H9 (cell line): ENCODE results near the gene PTPRB. TPM values are rescaled to one million over a fixed set of nuclear protein-coding genes. Genes with fewer than 3 reads are reported as not detected.

Source experiments
- DNase-seq: peaks from one replicate; pipeline ENCODE4 v3.0.0-alpha.2; 2017
- H2AFZ ChIP-seq: one replicate; pipeline ENCODE4 v1.6.1; 2013; ENCODE audit warnings: mild to moderate bottlenecking, low read length, control low read depth, moderate library complexity
- H2AK5ac ChIP-seq: 2 replicates; pipeline ENCODE4 v1.6.1; 2013; ENCODE audit warnings: low read length, control low read depth, mixed read lengths; ENCODE audit not compliant: insufficient read length
- H2BK120ac ChIP-seq: one replicate; pipeline ENCODE4 v1.6.1; 2013; ENCODE audit warnings: low read depth, mild to moderate bottlenecking, low read length, control low read depth, inconsistent platforms; ENCODE audit not compliant: poor library complexity, severe bottlenecking
- H2BK12ac ChIP-seq: 2 replicates; pipeline ENCODE4 v1.6.1; 2013; ENCODE audit warnings: low read length, control low read depth, mixed read lengths, low read depth; ENCODE audit not compliant: insufficient read length
- H2BK15ac ChIP-seq: 2 replicates; pipeline ENCODE4 v1.6.1; 2013; ENCODE audit warnings: low read depth, low read length, control low read depth
- H2BK20ac ChIP-seq: one replicate; pipeline ENCODE4 v1.6.1; 2013; ENCODE audit warnings: low read depth, mild to moderate bottlenecking, low read length, control low read depth, inconsistent platforms; ENCODE audit not compliant: poor library complexity, severe bottlenecking
- H2BK5ac ChIP-seq: 2 replicates; pipeline ENCODE4 v1.6.1; 2013; ENCODE audit warnings: low read length, control low read depth, mixed read lengths; ENCODE audit not compliant: insufficient read length
- H3K14ac ChIP-seq: 2 replicates; pipeline ENCODE4 v1.6.1; 2013; ENCODE audit warnings: low read length, control low read depth; ENCODE audit not compliant: insufficient read depth
- H3K18ac ChIP-seq: 2 replicates; pipeline ENCODE4 v1.6.1; 2013; ENCODE audit warnings: low read depth, mild to moderate bottlenecking, mixed read lengths, low read length, control low read depth; ENCODE audit not compliant: insufficient read length
- H3K23ac ChIP-seq: 2 replicates; pipeline ENCODE4 v1.6.1; 2013; ENCODE audit warnings: low read length, control low read depth, mixed read lengths, low read depth; ENCODE audit not compliant: insufficient read length
- H3K23me2 ChIP-seq: 2 replicates; pipeline ENCODE4 v1.6.1; 2013; ENCODE audit warnings: low read depth, mild to moderate bottlenecking, mixed read lengths, low read length, control low read depth; ENCODE audit not compliant: insufficient read length, poor library complexity, severe bottlenecking
- H3K27ac ChIP-seq: 2 replicates; pipeline ENCODE4 v1.5.1; 2013; ENCODE audit warnings: low read length, control low read depth, mixed read lengths, low read depth; ENCODE audit not compliant: insufficient read length
- H3K27me3 ChIP-seq: 2 replicates; pipeline ENCODE4 v1.6.1; 2013; ENCODE audit warnings: low read length, control low read depth, inconsistent platforms; ENCODE audit not compliant: insufficient read depth
- H3K4ac ChIP-seq: 2 replicates; pipeline ENCODE4 v1.6.1; 2013; ENCODE audit warnings: low read depth, mild to moderate bottlenecking, control low read depth, inconsistent platforms, low read length, moderate library complexity
- H3K4me1 ChIP-seq: 2 replicates; pipeline ENCODE4 v1.6.1; 2013; ENCODE audit warnings: low read length, control low read depth, inconsistent platforms; ENCODE audit not compliant: insufficient read depth
- H3K4me2 ChIP-seq: 2 replicates; pipeline ENCODE4 v1.6.1; 2013; ENCODE audit warnings: low read length, control low read depth, mixed read lengths; ENCODE audit not compliant: insufficient read length, insufficient read depth
- H3K56ac ChIP-seq: 2 replicates; pipeline ENCODE4 v1.6.1; 2013; ENCODE audit warnings: low read depth, mild to moderate bottlenecking, mixed read lengths, low read length, control low read depth; ENCODE audit not compliant: insufficient read length
- H3K79me1 ChIP-seq: 2 replicates; pipeline ENCODE4 v1.6.1; 2013; ENCODE audit warnings: low read depth, mild to moderate bottlenecking, moderate library complexity, low read length, control low read depth, inconsistent platforms; ENCODE audit not compliant: insufficient read depth, poor library complexity, severe bottlenecking
- H3K79me2 ChIP-seq: 2 replicates; pipeline ENCODE4 v1.6.1; 2013; ENCODE audit warnings: low read length, control low read depth, inconsistent platforms; ENCODE audit not compliant: insufficient read depth
- H3K9ac ChIP-seq: 2 replicates; pipeline ENCODE4 v1.6.1; 2013; ENCODE audit warnings: low read length, control low read depth, mixed read lengths; ENCODE audit not compliant: insufficient read length; ENCODE audit errors: extremely low read depth
- H3K9me3 ChIP-seq: one replicate; pipeline ENCODE4 v1.6.1; 2013; ENCODE audit warnings: low read depth, low read length, inconsistent platforms; ENCODE audit not compliant: control insufficient read depth
- H3T11ph ChIP-seq: one replicate; pipeline ENCODE4 v1.6.1; 2013; ENCODE audit warnings: mild to moderate bottlenecking, low read length, control low read depth, inconsistent platforms
- H4K20me1 ChIP-seq: one replicate; pipeline ENCODE4 v1.6.1; 2013; ENCODE audit not compliant: control insufficient read depth, insufficient read length, insufficient read depth
- H4K5ac ChIP-seq: 2 replicates; pipeline ENCODE4 v1.6.1; 2013; ENCODE audit warnings: low read depth, mild to moderate bottlenecking, mixed read lengths, low read length, control low read depth; ENCODE audit not compliant: insufficient read length
- H4K8ac ChIP-seq: replicated peaks from 2 replicates; pipeline ENCODE4 v1.6.1; 2013; ENCODE audit warnings: low read length, control low read depth, mixed read lengths, low read depth; ENCODE audit not compliant: insufficient read length
- H4K91ac ChIP-seq: 2 replicates; pipeline ENCODE4 v1.6.1; 2013; ENCODE audit warnings: low read depth, mild to moderate bottlenecking, moderate library complexity, mixed read lengths, low read length, control low read depth; ENCODE audit not compliant: insufficient read length
- H3K27ac Mint-ChIP-seq, 3 experiments: 2 replicates in 2 of 3; 3 replicates in 1 of 3; pipeline ENCODE4 v1.8.0; 2020 to 2021; ENCODE audit warnings: mixed read lengths in 3 of 3, mild to moderate bottlenecking in 1 of 3, moderate library complexity in 1 of 3
- H3K27me3 Mint-ChIP-seq: 2 replicates; pipeline ENCODE4 v1.8.0; 2021; ENCODE audit warnings: low read depth, mild to moderate bottlenecking, moderate library complexity, mixed read lengths
- H3K36me3 Mint-ChIP-seq, 3 experiments: 2 replicates in 2 of 3; 3 replicates in 1 of 3; pipeline ENCODE4 v1.8.0; 2020 to 2021; ENCODE audit warnings: low read depth in 3 of 3, mixed read lengths in 3 of 3; ENCODE audit not compliant: insufficient read depth in 1 of 3
- H3K4me1 Mint-ChIP-seq, 2 experiments: 2 replicates each; pipeline ENCODE4 v1.8.0; 2020; ENCODE audit warnings: mixed read lengths in 2 of 2
- H3K4me3 Mint-ChIP-seq, 2 experiments: 2 replicates in 1 of 2; 3 replicates in 1 of 2; pipeline ENCODE4 v1.8.0; 2020 to 2021; ENCODE audit warnings: mild to moderate bottlenecking in 2 of 2, mixed read lengths in 2 of 2, moderate library complexity in 1 of 2
- H3K9me3 Mint-ChIP-seq, 2 experiments: 2 replicates in 1 of 2; 3 replicates in 1 of 2; pipeline ENCODE4 v1.8.0; 2020; ENCODE audit warnings: mild to moderate bottlenecking in 2 of 2, mixed read lengths in 2 of 2, moderate library complexity in 1 of 2
- CTCF ChIP-seq: fragments of 200-600 bp; sonication (generic); conservative IDR thresholded peaks from 3 replicates; pipeline ENCODE4 v1.8.0; 2021; ENCODE audit warnings: antibody characterized with exemption, mild to moderate bottlenecking
- WGBS: extraction: QIAGEN DNeasy Blood & Tissue Kit; methylation state at CpG from one replicate; pipeline ENCODE4 v1.1.7; 2013; ENCODE audit warnings: missing lambda C conversion rate, low lambda C conversion rate, mixed read lengths; ENCODE audit not compliant: insufficient read length; ENCODE audit errors: extremely low coverage; 5-methylcytosine and 5-hydroxymethylcytosine counted together
- total RNA-seq: library from RNA; stranded (reverse); gene quantifications from 2 replicates; pipeline ENCODE4 v1.2.1, GENCODE V29; 2021

PTPRB gene
- total RNA-seq, 1 experiment from 2014 or later, result 1.4 TPM

DNA sequence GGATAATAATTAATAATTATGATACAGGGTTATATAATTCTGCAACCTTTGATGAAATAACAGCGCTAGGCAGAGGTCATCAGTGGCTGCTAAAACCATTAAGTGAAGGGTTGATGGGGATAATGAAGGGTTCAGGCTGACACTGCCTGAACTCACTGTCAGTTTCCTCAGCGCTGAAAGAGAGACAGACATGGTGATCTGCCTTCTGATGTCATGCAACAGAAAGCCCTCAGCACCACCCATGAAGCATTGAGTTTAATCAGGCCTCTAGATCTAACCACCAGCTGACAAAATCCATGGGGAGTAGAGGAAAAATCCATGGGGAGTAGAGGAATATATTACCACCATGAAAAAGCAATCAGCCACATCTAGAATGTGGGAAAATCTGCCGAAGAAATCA, 107.6 kb downstream of the PTPRB start:
- WGBS, result no CpG with 5 or more reads among the region's 3 CpGs
- H3K79me1 ChIP-seq, result no peaks in the 10 kb centered on the region
- no peak for TF ChIP-seq CTCF
- H3K4ac ChIP-seq, result no peak overlapping the region
- no peak overlapping the region for H3K27ac ChIP-seq
- H3K4me1 Mint-ChIP-seq, result no peaks in the 10 kb centered on the region; a peak in 1 of 4 replicates
- no peak overlapping the region for H2BK20ac ChIP-seq
- H3K27ac Mint-ChIP-seq, result no peak overlapping the region
- no peak overlapping the region for H2BK5ac ChIP-seq
- no peak overlapping the region for H4K8ac ChIP-seq
- no peak overlapping the region for H3K23ac ChIP-seq
- H3K9me3 ChIP-seq, result no peaks in the 10 kb centered on the region
- no peak overlapping the region for H2AFZ ChIP-seq
- H3K56ac ChIP-seq, result no peak overlapping the region
- H3K14ac ChIP-seq, result no peak overlapping the region
- H4K20me1 ChIP-seq, result no peaks in the 10 kb centered on the region
- H3K4me3 Mint-ChIP-seq, result no peak overlapping the region
- DNase-seq, result no peak
- no peaks in the 10 kb centered on the region; the same call in 1 of the 2 replicates for H3K27me3 Mint-ChIP-seq
- H3K27me3 ChIP-seq, result no peaks in the 10 kb centered on the region
- H2BK15ac ChIP-seq, result no peak overlapping the region
- no peak overlapping the region for H4K5ac ChIP-seq
- H3K36me3 Mint-ChIP-seq, result no peaks in the 10 kb centered on the region
- no peaks in the 10 kb centered on the region for H3K23me2 ChIP-seq
- H2BK120ac ChIP-seq, result no peak overlapping the region
- no peak overlapping the region for H2AK5ac ChIP-seq
- no peak overlapping the region for H3K9ac ChIP-seq
- H3K4me2 ChIP-seq, result no peak overlapping the region
- H2BK12ac ChIP-seq, result no peak overlapping the region
- no peak overlapping the region for H3T11ph ChIP-seq
- no peak overlapping the region for H3K18ac ChIP-seq
- H3K79me2 ChIP-seq, result no peaks in the 10 kb centered on the region
- H3K9me3 Mint-ChIP-seq, result no peaks in the 10 kb centered on the region
- H4K91ac ChIP-seq, result no peak overlapping the region
- H3K4me1 ChIP-seq, result no peaks in the 10 kb centered on the region
